Stimulated activated CD4-positive, alpha-beta T cell treated with anti-CD3 and anti-CD28 coated beads, Interleukin-1b, Interleukin-23, amount 100 ng/mL, for 4 hours (primary cell): Measurements from ENCODE around the gene TK1.
"Not testable (repeated sequence)": the region's sequence is repeated elsewhere in the genome, so short reads cannot be mapped to it uniquely, and the experiment has no call there.

Experiments
- DNase-seq, 2 donors: peaks; one replicate each; pipeline ENCODE4 v3.0.0-alpha.2; 2020; ENCODE audit warnings: low read depth in 2 of 2

TK1 gene

DNA sequence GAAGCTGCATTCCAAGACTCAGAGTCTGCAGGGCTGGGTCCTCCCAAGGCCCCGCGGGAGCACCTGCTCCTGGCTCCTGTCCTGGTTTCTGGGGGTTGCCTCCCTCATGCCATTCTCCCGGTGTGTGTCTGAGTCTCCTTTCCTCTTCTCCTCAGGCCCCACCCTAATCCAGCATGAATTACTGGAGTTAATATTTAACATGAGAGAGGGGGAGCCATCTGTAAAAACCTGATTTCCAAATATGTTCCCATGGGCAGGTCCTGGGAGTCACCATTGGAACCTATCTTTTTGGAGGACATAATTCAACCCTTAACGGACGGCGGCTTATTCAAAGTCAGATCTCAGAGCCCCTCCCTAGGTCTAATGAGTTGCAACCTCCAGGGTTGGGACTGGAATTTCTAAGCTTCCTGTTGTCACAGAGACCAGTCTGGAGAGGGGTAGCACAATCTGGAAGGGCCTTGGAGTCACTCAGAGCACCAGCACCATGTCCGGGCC is 35.3 kb downstream of the TK1 start:
- no peak for DNase-seq

DNA sequence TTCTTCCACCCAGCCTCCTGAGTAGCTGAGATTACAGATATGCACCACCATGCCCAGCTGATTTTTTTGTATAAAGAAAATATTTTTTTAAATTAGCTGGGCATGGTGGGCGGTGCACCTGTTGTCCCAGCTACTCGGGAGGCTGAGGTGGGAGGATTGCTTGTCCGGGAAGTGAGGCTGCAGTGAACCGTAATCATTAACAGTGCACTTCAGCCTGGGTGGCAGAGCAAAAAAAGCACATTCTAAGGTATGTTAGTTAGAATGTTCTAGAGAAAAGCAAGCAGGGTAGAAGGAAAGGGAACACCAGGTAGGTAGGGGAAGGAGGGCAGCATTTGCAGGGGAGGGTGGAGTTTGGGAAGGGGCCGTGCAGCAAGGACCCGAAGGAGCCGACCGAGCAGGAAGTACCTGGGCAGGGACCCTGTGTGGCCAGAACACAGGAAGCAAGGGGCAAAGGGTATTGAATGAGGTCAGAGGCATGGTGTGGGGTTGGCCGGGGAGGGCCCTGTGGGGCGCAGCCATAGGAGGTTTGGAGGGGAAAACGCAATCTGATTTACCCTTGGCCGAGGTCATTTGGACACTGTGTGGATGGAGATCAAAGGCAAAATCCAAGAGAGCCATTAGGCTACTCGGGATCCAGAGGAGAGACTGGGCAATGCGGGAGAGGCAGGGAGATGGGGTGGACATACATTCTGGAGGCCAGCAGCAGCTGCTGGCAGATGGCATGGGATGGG is 38.4 kb downstream of the TK1 start:
- DNase-seq: no peak

DNA sequence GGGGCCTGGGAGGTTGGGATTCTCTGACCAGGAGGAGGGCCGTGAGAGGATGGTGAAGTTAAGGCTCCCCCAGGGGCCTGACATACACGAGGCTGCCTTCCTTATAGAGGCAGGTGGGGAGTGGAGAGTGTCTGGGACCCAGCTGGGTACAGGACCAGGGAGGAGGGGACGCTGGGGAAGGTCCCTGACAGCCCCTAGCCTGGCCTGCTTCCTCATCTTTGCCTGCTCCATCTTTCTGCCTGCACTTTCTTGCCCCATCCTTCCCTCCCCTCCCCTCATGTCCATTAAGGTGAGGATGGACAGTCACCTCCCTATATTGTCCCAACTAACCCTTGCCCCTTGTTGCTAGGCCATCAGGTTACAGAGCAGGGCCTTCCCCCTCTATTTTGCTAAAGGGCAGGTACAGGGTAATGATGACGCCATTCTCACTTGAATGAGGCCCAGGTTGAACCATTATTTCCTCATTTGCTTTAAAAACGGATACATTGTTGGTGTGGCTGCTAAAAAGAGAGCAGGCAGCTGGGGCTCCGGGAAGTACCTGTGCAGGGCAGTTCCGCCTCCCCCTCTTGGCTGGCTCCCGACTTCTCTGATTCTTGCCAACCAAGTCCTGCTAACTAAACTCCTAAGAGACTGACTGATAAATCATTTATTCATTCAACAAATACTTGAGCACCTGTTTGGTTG is 39.4 kb downstream of the TK1 start:
- DNase-seq: no peak

DNA sequence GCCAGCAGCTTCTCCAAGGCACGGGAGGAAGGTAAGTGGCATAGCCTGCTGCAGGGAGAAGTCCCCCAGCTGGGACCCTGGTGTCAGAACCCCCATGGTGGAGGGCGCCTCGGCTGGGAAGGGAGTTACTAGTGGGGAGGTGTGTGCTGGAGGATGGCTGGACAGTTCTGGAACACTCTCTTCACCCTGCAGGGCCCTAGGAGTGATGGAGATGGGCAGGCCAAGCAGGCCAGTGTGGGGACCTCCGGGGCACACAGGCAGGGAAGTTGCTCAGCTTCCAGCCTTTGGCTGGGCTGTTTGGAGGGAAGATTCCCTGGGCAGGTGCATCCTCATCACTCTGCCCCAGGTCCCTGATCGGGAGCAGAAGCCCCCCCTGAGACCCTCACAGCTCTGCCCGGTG is 40.0 kb downstream of the TK1 start:
- DNase-seq: no peak

DNA sequence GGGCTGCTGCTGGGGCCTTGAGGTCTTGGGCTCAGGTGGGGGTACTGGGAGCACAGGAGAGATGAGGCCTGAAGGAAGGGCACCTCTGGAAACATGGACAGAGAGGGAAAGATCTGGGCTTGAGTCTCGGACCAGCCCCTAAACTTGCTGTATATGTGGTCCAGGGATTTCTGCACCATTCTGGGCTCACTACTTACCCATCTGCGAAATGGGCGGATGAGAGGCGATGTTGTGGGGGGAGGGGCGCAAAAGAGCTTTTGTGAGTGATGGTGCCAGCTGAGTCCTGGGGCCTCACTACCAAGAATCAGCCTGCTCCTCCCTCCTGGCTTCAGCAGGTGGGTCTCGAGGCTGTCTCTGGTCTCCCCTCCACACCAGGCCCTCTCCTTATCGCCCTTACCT is 40.4 kb downstream of the TK1 start:
- DNase-seq: no peak

DNA sequence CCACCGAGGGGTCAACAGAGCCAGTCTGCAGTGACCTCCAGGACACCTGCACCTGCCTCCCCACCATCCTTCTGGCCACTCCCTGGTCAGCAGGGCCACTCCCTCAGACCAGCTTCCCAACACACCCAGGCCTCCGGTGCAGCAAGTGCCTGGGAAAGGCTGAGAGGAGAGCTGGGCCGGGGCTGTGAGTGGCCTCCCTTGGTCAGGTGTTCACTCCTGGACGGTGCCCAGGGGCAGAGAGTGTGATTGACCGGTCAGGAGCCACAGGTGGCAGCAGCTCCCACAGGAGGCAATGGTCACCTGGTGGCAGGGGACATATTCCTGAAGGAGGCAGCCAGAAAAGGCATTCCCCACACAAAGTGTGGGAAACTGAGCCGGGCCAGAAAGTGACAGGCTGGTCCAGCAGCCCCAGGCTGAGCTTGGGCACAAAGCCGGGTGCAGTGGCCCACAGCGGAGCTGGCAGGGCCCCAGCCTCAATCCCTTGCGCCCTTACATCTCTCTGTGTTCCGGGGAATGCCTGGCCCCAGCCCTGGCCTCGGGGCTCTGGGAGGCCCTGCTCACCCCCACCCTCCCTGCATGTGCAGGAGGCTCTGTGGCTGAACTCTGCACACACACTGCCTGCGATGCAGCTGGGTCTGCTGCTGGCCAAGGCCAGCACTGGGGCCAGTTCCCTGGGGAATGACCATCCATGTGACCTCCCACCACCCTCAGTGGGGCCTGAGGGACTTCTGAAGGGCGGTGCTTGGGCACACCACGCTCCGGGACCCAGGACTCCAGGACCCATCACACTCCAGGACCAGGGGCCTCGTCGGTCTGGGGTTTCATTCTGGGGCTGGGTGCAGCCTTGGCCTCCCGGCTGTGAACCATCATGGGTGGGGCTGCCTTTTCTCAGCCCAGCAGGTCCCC is 41.9 kb downstream of the TK1 start:
- DNase-seq: no peak

DNA sequence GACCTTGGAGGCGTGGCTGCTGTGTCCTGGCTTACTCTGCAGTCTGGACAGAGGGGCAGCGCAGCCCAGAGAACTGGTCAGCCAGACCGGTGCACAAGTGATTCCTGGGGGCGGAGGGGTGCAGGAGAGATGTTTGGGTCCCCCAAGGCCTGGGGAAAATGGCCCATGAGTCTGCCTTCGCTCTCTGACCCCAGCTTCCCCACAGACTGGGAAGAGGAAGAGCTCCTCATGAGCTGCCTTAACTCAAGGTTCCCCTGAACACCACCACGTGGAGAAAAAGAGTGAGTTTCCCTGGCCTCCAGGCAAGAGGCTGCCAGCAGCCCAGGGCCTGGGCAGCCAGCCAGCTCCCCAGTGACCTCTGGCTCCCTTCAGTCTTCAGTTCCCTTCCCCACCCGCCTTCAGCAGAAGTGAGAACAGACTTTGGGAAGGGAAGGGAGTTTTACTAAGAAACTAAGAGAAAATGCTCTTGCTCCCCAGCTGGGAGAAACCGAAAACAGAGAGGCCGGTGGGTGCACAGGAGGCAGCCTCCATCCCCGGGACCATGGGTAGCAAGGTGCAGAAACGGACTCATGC is 42.6 kb downstream of the TK1 start:
- no peak for DNase-seq

DNA sequence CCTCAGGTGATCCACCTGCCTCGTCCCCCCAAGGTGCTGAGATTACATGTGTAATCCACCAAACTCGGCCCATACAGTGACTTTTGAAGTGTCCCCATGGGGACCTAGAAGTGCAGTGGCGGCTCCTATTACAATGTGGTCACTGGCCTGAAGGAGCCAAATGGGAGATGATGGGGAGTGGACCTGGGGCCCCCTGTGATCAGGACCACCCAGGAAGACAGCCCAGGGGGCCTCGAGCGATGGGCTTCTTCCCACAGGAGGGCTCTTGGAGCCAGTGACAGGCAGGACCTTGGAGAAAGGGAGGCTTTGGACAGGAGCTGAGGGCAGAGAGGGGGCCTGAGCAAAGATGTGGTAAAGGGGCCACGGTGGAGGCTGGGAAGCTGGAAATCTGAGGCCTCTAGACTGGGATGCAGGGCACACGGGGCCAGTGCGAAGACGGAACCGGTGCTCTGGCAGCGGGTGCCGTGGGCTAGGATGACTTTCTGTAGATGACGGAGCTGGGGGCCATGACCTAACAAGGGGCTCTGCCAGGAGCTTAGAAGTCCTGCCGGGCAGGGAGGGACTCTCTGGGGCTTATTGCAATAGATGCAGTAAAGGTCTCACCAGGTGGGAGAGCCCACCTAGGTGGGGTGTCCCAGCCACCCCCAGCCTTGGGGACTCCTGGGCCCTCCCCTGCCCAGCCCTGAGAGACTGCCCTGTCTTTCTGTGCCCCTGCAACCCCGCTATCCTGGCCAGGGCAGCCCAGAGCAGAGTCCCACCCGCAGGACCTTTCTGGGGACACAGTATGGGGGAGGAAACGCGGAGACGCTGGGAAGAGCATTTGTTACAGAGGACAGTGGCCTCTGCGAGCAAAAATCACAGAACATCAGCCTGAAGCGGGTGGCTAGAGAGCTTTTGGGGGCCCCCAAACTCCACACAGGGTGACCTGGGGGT is 43.4 kb downstream of the TK1 start:
- no peak for DNase-seq

DNA sequence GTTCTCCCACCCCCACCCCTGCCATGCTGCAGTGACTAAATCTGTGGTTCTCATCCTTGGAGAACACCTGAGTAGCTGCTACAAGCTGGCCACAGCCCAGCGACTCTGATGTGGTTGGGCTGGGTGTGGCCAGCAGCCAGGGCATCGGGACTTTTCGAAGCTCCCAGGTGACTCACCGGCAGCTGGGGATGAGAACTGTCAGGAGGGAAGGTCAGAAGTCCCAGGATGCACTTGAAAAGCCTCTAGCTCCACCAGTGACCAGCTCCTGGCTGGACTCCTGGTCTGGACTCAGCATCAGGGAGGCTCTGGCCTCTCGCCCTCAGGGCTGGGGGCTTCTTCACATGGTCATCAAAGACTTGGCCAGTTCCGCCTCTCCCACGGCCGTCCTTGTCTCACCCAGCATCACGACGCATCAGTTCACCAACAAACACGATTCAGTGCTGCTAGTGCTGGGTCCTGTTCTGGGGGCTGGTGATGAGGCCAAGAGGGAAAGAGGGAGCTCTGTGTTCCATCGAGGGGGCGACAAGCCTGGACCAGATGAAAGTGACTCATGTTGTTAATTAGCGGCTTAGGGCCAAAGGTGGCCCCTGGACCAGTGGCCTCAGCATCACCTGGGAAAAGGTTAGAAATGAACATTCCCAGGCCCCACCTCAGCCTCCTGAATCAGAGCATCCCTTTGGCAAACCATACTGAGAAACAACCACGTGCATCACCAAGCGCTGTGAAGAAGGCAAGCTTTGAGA is 44.6 kb downstream of the TK1 start:
- DNase-seq: no peak

DNA sequence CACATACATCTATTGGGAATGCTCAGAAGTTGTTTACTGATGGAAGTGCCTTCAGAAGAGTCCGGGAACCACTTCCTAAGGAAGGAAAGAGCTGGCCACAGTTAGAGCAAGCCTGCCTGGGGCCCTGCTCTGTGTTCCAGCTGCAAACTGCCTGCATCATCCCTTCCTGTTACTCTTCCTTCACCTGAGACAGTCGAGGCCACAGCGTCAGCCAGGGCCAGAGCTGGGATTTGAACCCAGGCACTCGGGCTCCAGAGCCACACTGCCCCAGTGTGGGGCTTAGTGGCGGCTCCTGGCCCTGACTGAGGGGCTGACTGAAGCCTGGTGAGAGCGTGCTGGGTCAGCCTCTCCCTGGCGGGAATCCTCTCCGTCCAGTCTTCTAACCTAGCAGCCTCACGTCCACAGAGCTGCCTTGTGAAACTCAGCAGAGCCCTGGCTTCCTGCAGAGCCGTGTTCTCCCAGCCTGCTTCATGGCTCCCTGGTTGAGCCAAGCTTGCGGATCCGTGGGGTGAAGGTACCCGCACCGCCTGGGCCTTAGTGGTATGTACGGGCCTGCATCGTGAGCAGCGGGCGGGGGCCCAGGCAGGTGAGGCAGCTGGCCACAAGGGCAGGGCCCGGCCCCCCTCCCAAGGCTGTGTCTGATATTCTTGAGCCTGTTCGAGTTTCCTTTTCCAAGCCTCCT is 45.3 kb downstream of the TK1 start:
- no peak for DNase-seq

DNA sequence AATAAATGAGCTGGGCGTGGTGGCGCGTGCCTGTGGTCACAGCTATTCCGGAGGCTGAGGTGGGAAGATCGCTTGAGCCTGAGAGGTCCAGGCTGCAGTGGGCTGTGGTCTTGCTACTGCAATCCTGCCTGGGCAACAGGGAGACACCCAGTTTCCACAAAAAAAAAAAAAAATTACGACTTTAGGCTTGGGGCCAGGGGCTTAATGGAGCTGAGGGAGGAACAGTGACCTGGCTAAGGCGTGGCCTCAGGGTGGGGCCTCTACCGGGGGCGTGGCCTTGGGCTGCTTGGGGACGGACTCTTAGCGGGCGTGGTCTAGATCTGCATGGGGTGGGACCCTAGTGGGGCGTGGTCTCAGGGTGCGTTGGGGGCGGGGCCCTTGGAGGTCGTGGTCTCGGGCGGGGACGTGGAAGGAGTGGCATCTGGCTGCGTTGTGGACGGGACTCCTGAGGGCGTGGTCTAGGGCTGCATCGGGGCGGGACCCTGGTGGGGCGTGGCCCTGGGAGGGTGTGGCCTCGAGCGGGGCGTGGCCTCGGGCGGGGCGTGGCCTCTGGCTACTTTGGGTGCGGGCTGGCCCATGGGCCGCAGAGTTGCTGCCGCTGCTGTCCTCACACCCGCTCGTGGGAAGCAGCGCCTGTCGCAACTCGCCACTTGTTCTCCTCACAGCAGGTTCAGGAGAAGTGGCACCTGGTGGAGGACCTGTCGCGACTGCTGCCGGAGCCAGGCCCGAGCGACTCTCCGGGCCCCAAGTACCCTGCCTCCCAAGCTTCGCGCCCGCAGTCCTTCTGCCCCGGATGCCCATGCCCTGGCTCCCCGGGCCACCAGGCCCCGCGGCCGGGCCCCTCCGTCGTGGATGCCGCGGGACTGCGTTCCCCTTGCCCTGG is 46.4 kb downstream of the TK1 start:
- DNase-seq: peak; percentile 80 to 86

DNA sequence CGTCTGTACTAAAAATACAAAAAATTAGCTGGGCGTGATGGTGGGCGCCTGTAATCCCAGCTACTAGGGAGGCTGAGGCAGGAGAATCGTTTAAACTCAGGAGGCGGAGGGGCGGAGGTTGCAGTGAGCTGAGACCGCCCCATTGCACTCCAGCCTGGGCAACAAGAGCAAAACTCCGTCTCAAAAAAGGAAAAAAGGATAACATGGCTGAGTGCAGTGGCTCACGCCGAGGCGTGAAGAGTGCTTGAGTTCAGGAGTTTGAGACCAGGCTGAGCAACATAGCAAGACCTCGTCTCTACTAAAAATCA is 47.0 kb downstream of the TK1 start:
- DNase-seq: not testable (repeated sequence)

DNA sequence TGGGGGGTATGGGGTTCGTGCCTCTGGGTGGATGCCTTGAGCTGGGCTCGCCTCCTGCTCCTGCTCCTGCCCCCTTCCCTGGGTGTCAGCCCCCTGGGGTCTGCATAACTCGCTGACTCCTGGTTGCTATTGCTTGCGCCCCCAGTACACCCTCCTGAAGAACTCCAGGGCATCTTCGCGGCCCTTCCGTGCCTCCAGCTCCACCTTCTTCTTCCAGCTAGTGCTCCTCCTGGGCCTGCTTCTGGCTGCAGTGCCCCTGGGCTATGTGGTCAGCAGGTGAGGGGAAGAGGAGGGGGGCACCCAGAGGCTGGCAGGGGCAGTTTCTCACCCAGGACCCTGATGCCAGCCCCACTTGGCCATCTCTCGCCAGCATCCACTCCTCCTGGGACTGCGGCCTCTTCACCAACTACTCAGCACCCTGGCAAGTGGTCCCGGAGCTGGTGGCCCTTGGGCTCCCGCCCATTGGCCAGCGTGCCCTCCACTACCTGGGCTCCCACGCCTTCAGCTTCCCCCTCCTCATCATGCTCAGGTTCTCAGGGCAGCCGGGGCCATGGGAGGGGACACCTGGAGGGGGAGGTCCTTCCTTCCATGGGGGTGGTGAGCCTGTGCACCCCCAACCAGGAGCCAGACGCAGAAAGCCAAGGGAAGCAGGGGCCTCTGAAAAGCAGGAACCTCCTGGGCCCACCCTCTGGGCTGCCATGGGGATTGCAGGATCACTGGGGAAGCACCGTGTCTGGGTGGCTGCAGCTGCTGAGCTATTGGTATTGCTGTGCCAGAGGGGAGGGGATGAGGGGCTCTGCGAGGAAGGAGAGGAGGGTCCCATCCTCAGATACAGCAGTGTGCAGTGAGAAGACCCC is 48.4 kb downstream of the TK1 start:
- no peak for DNase-seq

DNA sequence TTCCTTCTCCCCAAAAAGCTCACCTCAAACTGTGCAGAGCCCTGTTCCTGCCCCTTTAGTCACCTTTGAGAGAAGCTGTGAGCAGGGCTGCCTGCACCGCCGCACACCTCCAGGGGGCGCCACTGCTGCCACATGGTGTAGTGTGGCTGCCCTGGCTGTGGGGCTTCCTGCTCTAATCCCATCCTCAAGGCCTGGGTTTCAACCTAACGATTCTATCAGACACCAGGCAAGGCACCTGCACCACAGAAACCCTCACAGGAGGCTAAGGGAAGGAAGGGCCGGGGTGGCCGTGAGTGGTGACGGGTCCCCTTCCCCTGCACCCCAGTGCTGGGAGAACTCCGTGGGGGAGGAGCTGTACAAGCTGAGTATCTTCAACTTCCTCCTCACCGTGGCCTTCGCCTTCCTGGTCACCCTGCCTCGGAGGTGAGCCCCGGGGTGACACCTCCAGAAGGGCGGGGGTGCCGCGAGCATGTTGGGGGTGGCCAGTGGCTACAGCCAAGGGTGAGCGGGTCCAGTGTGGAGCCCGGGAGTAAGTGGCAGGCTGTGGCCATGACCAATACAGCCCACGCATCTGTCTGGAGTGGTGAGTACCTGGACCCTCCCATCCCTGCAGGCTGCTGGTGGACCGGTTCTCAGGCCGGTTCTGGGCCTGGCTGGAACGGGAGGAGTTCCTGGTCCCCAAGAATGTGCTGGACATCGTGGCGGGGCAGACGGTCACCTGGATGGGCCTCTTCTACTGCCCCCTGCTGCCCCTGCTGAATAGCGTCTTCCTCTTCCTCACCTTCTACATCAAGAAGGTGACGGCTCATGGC is 49.3 kb downstream of the TK1 start:
- peak in 1 of 2 donors; percentile 44 for DNase-seq

DNA sequence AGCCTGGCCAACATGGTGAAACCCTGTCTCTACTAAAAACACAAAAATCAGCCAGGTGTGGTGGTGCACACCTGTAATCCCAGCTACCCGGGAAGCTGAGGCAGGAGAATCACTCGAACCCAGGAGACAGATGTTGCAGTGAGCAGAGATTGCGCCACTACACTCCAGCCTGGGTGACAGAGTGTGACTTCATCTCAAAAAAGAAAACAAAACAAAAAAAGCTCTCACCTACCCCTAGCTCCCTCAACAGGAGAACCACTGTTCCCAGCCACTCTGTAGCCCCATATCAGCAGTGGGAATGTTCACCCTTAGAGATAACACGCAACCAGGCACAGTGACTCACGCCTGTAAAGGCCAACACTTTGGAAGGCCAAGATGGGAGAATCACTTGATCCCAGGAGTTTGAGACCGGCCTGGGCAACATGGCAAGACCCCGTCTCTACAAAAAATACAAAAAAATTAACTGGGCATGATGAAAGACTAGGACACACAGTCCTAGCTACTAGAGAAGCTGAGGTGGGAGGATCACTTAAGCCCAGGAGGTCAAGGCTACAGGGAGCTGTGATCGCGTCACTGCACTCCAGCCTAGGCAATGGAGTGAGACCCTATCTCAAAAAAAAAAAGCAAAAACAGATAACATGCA is 50.9 kb downstream of the TK1 start:
- no peak for DNase-seq

DNA sequence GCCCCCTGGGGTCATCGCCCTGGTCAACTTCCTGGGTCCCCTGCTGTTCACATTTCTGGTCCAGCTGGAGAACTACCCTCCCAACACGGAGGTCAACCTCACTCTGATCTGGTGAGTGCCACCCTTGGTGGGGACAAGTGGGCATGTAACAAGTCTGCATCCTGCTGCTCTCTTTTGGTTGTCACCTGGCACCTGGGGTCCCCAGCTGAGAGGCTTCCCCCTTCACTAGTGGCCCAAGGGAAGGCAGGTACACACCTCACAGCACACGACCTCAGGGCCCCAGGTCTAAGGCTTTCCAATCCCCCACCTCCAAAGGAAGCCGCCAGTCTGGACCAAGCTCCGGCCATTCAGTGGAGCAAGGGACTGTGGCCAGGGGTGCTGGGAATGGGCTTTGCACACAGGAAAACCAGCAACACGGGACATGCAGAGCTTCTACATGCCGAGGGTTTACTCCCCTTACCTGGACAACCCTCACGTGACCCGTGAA is 51.9 kb downstream of the TK1 start:
- no peak for DNase-seq
